Activated CD4-positive, alpha-beta T cell treated with anti-CD3 and anti-CD28 coated beads, Interleukin-2, amount 50 U/mL, for 48 hours (primary cell): ENCODE results near the gene ENTREP1.

Source experiments
- DNase-seq, 2 experiments: peaks; one replicate each; pipeline ENCODE4 v3.0.0-alpha.2; 2020

The ENTREP1 gene

GRCh38 chr9:69319324-69320025, 5.5 kb upstream of the ENTREP1 start:
- no peak for DNase-seq

GRCh38 chr9:69322256-69322655, 2.8 kb upstream of the ENTREP1 start:
- DNase-seq = no peak

GRCh38 chr9:69323861-69324260, 1.2 kb upstream of the ENTREP1 start:
- no peak for DNase-seq

- peak in 1 of 2 experiments; percentile 15 for DNase-seq
Observed at GRCh38 chr9:69325409-69326212, 596 bp downstream of the ENTREP1 start.

GRCh38 chr9:69326261-69326660, 1.2 kb downstream of the ENTREP1 start:
- DNase-seq = no peak

- DNase-seq = no peak
Observed at GRCh38 chr9:69330580-69330979, 5.6 kb downstream of the ENTREP1 start.

GRCh38 chr9:69331444-69331843, 6.4 kb downstream of the ENTREP1 start:
- DNase-seq = no peak

- DNase-seq = no peak
Observed at GRCh38 chr9:69332067-69332685, 7.2 kb downstream of the ENTREP1 start.

- no peak for DNase-seq
Observed at GRCh38 chr9:69333716-69334115, 8.7 kb downstream of the ENTREP1 start.

- DNase-seq = no peak
Observed at GRCh38 chr9:69334317-69334716, 9.3 kb downstream of the ENTREP1 start.

- DNase-seq = no peak
Observed at GRCh38 chr9:69339620-69340019, 14.6 kb downstream of the ENTREP1 start.

GRCh38 chr9:69340631-69341030, 15.6 kb downstream of the ENTREP1 start:
- DNase-seq = no peak

GRCh38 chr9:69342769-69343168, 17.8 kb downstream of the ENTREP1 start:
- DNase-seq = no peak

GRCh38 chr9:69344459-69344858, 19.4 kb downstream of the ENTREP1 start:
- no peak for DNase-seq

- no peak for DNase-seq
Observed at GRCh38 chr9:69346596-69347390, 21.8 kb downstream of the ENTREP1 start.

GRCh38 chr9:69347607-69348006, 22.6 kb downstream of the ENTREP1 start:
- DNase-seq = no peak

- no peak for DNase-seq
Observed at GRCh38 chr9:69351227-69351626, 26.2 kb downstream of the ENTREP1 start.

GRCh38 chr9:69355232-69355631, 30.2 kb downstream of the ENTREP1 start:
- DNase-seq = no peak

- DNase-seq = no peak
Observed at GRCh38 chr9:69357030-69357775, 32.2 kb downstream of the ENTREP1 start.

- DNase-seq = no peak
Observed at GRCh38 chr9:69357821-69358220, 32.8 kb downstream of the ENTREP1 start.

GRCh38 chr9:69363191-69363590, 38.2 kb downstream of the ENTREP1 start:
- no peak for DNase-seq

- no peak for DNase-seq
Observed at GRCh38 chr9:69364510-69365150, 39.6 kb downstream of the ENTREP1 start.
